Large intestine (tissue), 3 donors: Measurements from ENCODE around the gene ABCA7. TPM values are rescaled to one million over a fixed set of nuclear protein-coding genes. Genes with fewer than 3 reads are reported as not detected.
A peak's percentile ranks its signal among the peaks of the same experiment; 100 is the strongest.

Source experiments
- DNase-seq, 2 donors: peaks; one replicate each; pipeline versions ENCODE4 v3.0.0 to v3.0.0-alpha.2; 2013
- H3K27ac ChIP-seq: one replicate; pipeline ENCODE4 v1.5.1; 2013; ENCODE audit warnings: low read length
- H3K27me3 ChIP-seq: 2 replicates; pipeline ENCODE4 v1.6.1; 2013; ENCODE audit warnings: low read length; ENCODE audit not compliant: control insufficient read depth, insufficient read depth
- H3K36me3 ChIP-seq: 2 replicates; pipeline ENCODE4 v1.6.1; 2013; ENCODE audit warnings: low read length; ENCODE audit not compliant: control insufficient read depth, insufficient read depth
- H3K4me1 ChIP-seq: one replicate; pipeline ENCODE4 v1.6.1; 2013; ENCODE audit warnings: low read length; ENCODE audit not compliant: control insufficient read depth, insufficient read depth
- H3K4me3 ChIP-seq: one replicate; pipeline ENCODE4 v1.5.1; 2013; ENCODE audit warnings: low read length
- H3K9me3 ChIP-seq: one replicate; pipeline ENCODE4 v1.6.1; 2013; ENCODE audit warnings: mild to moderate bottlenecking, low read depth, low read length, moderate library complexity; ENCODE audit not compliant: control insufficient read depth
- WGBS: methylation state at CpG from one replicate; pipeline ENCODE4 v1.1.5; 2013; ENCODE audit warnings: low lambda C conversion rate; ENCODE audit not compliant: insufficient coverage; 5-methylcytosine and 5-hydroxymethylcytosine counted together
- polyA plus RNA-seq: library from polyadenylated mRNA; unstranded; fragments of 120-200 nt; gene quantifications from one replicate; pipeline ENCODE4 v1.2.1, GENCODE V29; 2013

Gene ABCA7
- polyA plus RNA-seq, 1 donor, result 5.7 TPM

DNA sequence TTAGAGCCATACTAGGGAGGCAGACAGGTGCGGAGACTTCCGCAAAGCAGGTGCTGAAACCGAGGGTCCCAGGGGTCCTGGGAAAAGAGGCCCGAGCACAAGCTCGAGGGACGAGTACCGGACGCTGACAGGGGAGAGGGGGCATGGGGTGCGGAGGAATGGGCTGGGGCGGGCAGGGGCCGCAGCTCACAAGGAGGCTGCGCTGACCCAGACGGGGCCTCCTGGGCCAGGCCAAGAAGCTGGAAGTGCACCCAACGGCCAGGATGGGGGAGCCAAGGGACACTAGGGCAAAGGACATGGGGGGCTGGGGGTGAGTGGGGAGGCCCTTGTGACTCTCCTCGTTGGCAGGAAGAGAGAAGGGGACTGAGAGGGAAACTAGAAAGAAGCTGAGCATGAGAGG lies 53.4 kb downstream of the ABCA7 start:
- Histone ChIP-seq H3K4me1 (peaks cover 27% of the 10 kb centered on the region), H3K27ac (no peak overlapping the region), H3K9me3 (peaks cover 8% of the 10 kb centered on the region), H3K4me3 (no peak overlapping the region), H3K36me3 (peaks cover 42% of the 10 kb centered on the region), H3K27me3 (no peaks in the 10 kb centered on the region)
- DNase-seq, result no peak
- WGBS, result no CpG with 5 or more reads among the region's 15 CpGs

DNA sequence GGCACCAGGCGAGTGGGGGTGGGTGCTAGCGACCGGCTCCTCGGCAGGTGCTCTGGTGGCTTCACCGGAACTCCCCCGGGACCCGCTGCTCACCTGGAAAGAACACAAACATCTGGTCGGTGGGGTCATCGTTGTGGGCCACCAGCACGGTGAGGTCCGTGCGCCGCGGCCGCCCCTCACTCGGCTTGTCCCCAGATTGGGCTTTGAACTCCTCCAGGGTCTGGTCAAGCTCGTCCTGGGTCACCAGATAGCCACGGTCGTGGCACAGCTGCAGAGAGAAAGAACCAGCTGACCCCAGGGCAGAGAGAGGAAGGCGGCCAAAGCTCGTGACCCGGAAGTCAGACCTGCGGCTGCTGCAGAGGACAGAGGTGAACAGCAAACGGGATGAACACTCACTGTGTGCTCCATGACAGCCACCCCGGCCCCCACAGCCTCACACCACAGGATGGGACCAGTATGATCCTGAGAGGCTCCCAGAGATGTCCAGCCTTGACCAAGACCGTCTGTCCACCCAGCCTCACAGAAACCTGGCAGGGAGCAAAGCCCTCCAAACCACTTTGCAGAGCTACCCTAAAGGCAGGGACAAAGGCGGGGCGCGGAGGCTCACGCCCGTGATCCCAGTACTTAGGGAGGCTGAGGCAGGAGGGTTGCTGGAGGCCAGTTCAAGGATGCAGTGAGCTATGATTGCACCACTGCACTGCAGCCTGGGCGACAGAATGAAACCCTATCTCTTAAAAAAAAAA lies 54.1 kb downstream of the ABCA7 start:
- no peaks in the 10 kb centered on the region for H3K27me3 ChIP-seq
- peak overlapping the region; percentile 92 for H3K4me3 ChIP-seq
- H3K9me3 ChIP-seq, result peaks cover 4% of the 10 kb centered on the region
- no peak for DNase-seq
- WGBS, result no CpG with 5 or more reads among the region's 32 CpGs
- no peak overlapping the region for H3K27ac ChIP-seq
- H3K36me3 ChIP-seq, result peaks cover 37% of the 10 kb centered on the region
- H3K4me1 ChIP-seq, result peaks cover 34% of the 10 kb centered on the region

DNA sequence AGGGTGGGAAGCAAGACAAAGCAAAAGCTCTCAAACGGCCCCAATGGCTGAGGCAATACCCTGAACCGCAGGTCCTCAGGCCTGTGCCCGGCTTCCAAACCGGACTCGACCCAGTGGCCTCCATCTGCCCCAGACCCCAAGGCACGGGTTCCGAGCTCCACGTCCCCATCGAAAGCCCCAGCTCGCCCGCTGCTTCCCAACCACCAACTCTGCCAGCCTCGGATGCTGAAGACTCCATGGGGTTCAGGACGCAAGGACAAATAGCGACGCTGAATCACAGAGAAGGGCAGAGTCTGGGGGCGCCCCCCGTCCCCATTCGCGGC lies 54.7 kb downstream of the ABCA7 start:
- Histone ChIP-seq H3K4me1 (peaks cover 40% of the 10 kb centered on the region), H3K27ac (peak overlapping the region; percentile 18), H3K27me3 (no peaks in the 10 kb centered on the region), H3K36me3 (peaks cover 31% of the 10 kb centered on the region), H3K4me3 (peak overlapping the region; percentile 92), H3K9me3 (peaks cover 4% of the 10 kb centered on the region)
- no peak for DNase-seq
- no CpG with 5 or more reads among the region's 19 CpGs for WGBS

DNA sequence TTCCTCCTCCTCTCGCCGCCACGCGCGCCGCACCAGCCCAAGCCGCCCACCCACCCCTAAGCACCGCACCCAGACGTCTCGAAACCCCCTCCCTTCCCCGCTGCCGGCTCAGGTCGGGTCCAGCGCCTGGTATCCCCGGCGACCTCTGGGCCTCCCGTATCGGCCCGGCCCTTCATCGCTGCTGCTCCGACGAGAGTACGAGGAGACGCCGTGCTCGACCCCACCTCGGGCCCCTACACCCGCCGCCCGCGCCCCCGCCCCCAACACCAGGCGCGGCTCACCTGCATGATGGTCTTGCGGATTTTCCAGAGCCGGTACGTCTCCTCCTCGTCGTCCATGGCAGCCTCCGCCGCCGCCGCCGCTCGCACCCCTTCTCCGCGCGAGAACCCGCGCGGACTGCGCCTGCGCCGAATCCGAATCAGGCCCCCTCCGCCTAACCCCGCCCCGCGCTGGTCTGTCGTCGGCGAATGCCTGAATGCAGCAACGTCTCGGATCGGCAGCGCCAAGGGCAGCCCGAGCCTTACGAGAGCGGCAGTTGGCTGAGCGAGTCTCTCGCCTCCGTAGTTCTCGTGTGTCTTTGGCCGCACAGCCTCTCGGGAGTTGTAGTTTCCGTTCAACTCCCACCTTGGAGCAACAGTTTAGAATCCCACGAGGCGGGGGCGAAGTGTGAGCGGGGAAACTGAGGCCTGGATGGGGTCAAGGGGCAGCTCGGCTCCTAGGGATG lies 55.2 kb downstream of the ABCA7 start, which contains the start of gene POLR2E:
Gene POLR2E, minus strand, starts transcription at position 398 of the 724 bp plus-strand sequence. Its CDS starts 60 bp downstream, at position 338.
- peak; percentile 97 to 98 for DNase-seq
- Histone ChIP-seq H3K27me3 (no peaks in the 10 kb centered on the region), H3K36me3 (peaks cover 27% of the 10 kb centered on the region), H3K4me1 (peaks cover 41% of the 10 kb centered on the region), H3K4me3 (peak within 1 kb of the TSS; percentile 92), H3K27ac (peak within 1 kb of the TSS; percentile 18), H3K9me3 (peaks cover 4% of the 10 kb centered on the region)
- no CpG with 5 or more reads among the region's 81 CpGs for WGBS

DNA sequence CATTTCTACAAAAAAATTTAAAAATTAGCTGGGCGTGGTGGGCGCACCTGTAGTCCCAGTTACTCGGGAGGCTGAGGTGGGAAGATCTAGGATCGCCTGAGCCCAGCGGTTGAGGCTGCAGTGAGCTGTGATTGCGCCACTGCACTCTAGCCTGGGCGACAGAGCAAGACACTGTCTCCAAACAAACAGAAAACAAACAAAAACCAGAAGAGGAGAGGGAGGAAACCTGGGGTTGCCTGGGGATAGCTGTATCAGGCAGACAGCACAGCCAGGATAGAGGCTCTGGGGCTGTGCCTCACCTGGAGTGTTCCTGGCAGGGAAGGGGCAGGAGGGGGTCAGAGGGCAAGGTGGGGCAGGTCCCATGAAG lies 57.9 kb downstream of the ABCA7 start:
- Histone ChIP-seq H3K4me3 (no peak overlapping the region), H3K9me3 (no peaks in the 10 kb centered on the region), H3K27ac (peak overlapping the region; percentile 74), H3K4me1 (peaks cover 56% of the 10 kb centered on the region), H3K27me3 (no peaks in the 10 kb centered on the region), H3K36me3 (peaks cover 11% of the 10 kb centered on the region)
- DNase-seq, result no peak
- no CpG with 5 or more reads among the region's 7 CpGs for WGBS

- no peaks in the 10 kb centered on the region for H3K9me3 ChIP-seq
- peaks cover 5% of the 10 kb centered on the region for H3K36me3 ChIP-seq
- peaks cover 59% of the 10 kb centered on the region for H3K4me1 ChIP-seq
- no peak overlapping the region for H3K4me3 ChIP-seq
- H3K27me3 ChIP-seq, result no peaks in the 10 kb centered on the region
- peak; percentile 85 to 92 for DNase-seq
- no CpG with 5 or more reads among the region's 15 CpGs for WGBS
- peak overlapping the region; percentile 74 for H3K27ac ChIP-seq
Measured at GRCh38 chr19:1098177-1099051, 58.5 kb downstream of the ABCA7 start.

DNA sequence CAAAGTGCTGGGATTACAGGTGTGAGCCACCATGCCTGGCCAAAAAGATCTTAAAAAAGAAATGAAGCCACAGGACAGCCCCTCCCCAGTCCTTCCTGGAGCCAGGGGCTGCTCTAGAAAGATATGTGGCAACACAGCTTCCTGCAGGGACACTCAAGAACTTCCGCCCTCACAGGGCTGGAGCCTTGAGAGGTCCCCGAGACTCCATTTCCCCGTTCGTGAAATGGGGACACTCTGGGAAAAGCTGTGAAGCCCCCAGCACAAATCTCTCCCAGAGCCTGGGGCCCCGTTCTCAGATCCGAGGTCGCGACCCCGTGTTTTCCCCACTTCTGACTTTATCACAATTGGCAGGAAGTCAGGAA lies 61.4 kb downstream of the ABCA7 start:
- Histone ChIP-seq H3K9me3 (no peaks in the 10 kb centered on the region), H3K27me3 (no peaks in the 10 kb centered on the region), H3K27ac (peak overlapping the region; percentile 81), H3K4me1 (peaks cover 59% of the 10 kb centered on the region), H3K4me3 (no peak overlapping the region), H3K36me3 (peaks cover 8% of the 10 kb centered on the region)
- no CpG with 5 or more reads among the region's 9 CpGs for WGBS
- no peak for DNase-seq

DNA sequence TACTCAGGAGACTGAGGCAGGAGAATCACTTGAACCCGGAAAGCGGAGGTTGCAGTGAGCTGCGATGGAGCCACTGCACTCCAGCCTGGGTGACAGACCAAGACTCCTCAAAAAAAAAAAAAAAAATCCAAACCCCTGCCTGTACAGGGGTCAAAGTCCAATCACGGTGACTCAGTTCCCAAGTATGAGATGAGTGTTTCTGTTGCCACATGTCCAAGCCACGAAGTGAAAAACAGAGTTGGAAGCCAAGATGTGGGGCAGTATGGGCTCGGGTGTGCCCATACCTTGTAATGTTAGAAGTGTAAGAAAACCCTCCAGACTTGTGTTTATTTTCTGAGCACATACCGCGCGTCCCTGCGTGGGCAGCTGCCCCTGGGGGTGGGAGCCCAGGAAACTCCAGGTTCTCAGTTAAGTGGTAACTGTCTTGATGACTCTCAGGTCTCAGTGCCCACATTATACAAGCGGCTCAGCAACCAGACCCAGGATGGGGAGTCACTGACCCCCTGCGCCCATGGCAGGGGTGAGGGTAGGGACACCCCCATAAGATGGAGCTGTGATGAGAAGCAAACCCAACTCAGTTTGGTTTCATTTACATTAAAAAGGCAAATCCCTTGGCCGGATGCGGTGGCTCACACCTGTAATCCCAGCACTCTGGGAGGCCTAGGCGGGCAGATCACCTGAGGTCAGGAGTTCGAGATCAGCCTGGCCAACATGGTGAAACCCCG lies 62.7 kb downstream of the ABCA7 start:
- peak; percentile 76 to 81 for DNase-seq
- Histone ChIP-seq H3K9me3 (no peaks in the 10 kb centered on the region), H3K4me3 (no peak overlapping the region), H3K4me1 (peaks cover 64% of the 10 kb centered on the region), H3K27me3 (no peaks in the 10 kb centered on the region), H3K27ac (peak overlapping the region; percentile 81), H3K36me3 (peaks cover 20% of the 10 kb centered on the region)
- 70% methylated on average over 2 of the region's 17 CpGs for WGBS

GRCh38 chr19:1103132-1103707 lies 63.3 kb downstream of the ABCA7 start:
- Histone ChIP-seq H3K9me3 (no peaks in the 10 kb centered on the region), H3K4me3 (peak overlapping the region; percentile 17), H3K27ac (peak overlapping the region; percentile 81), H3K36me3 (peaks cover 24% of the 10 kb centered on the region), H3K4me1 (peaks cover 57% of the 10 kb centered on the region), H3K27me3 (no peaks in the 10 kb centered on the region)
- no CpG with 5 or more reads among the region's 20 CpGs for WGBS
- DNase-seq, result no peak
